HAP-1 (cell line): ENCODE measurements around the gene ADGRG4.
"Not testable (repeated sequence)": the region's sequence is repeated elsewhere in the genome, so short reads cannot be mapped to it uniquely, and the experiment has no call there.

Experiments
- DNase-seq, 2 experiments: peaks; one replicate each; pipeline ENCODE4 v3.0.0-alpha.2; 2016 to 2020; ENCODE audit warnings: low spot score in 2 of 2
- H3K27me3 ChIP-seq: fragments of 250-450 bp; sonication (Bioruptor Pico); 2 replicates; pipeline ENCODE4 v1.5.1; 2020; ENCODE audit warnings: low read depth, mild to moderate bottlenecking, moderate library complexity
- H3K36me3 ChIP-seq: fragments of 250-450 bp; sonication (Bioruptor Pico); replicated peaks from 2 replicates; pipeline ENCODE4 v1.5.1; 2020; ENCODE audit warnings: mild to moderate bottlenecking
- H3K4me1 ChIP-seq: fragments of 250-450 bp; sonication (Bioruptor Pico); 2 replicates; pipeline ENCODE4 v1.5.1; 2020; ENCODE audit warnings: mild to moderate bottlenecking
- H3K4me3 ChIP-seq: fragments of 250-450 bp; sonication (Bioruptor Pico); 2 replicates; pipeline ENCODE4 v1.5.1; 2020; ENCODE audit warnings: mild to moderate bottlenecking, moderate library complexity
- H3K9me3 ChIP-seq: fragments of 250-450 bp; sonication (Bioruptor Pico); 2 replicates; pipeline ENCODE4 v1.5.1; 2020; ENCODE audit warnings: mild to moderate bottlenecking, moderate library complexity
- in situ Hi-C: fragments of 300-500 bp; cut with MboI; formaldehyde crosslinking; loops from 3 replicates; pipeline ENCODE4 v1.14.3; 2020; ENCODE audit warnings: low sequenced_read_pairs, inconsistent platforms, mixed read lengths

ADGRG4 gene

GRCh38 chrX:136438192-136438591 lies 137.4 kb downstream of the ADGRG4 start:
- H3K27me3 ChIP-seq, result no peaks in the 10 kb centered on the region
- in situ Hi-C loops, result no loop called here
- no peaks in the 10 kb centered on the region for H3K9me3 ChIP-seq

GRCh38 chrX:136445674-136446073 lies 144.9 kb downstream of the ADGRG4 start:
- H3K36me3 ChIP-seq, H3K4me3 ChIP-seq, H3K27me3 ChIP-seq, DNase-seq, in situ Hi-C loops, H3K4me1 ChIP-seq, H3K9me3 ChIP-seq: not testable (repeated sequence)

More at GRCh38 chrX:136438192-136438591, 137.4 kb downstream of the ADGRG4 start:
- no peak for DNase-seq
- Histone ChIP-seq H3K36me3 (no peaks in the 10 kb centered on the region), H3K4me1 (no peaks in the 10 kb centered on the region), H3K4me3 (no peak overlapping the region)

GRCh38 chrX:136446208-136446607 lies 145.4 kb downstream of the ADGRG4 start:
- H3K4me3 ChIP-seq, result no peak overlapping the region
- DNase-seq, result no peak
- in situ Hi-C loops, result no loop called here
- H3K27me3 ChIP-seq, result 0 out of 2 replicates have a peak, but pooled peaks cover 3% of the 10 kb centered on the region
- no peaks in the 10 kb centered on the region for H3K4me1 ChIP-seq
- H3K36me3 ChIP-seq, result no peaks in the 10 kb centered on the region
- H3K9me3 ChIP-seq, result peaks cover 2% of the 10 kb centered on the region; the same call in 1 of the 2 replicates

GRCh38 chrX:136447308-136447707 lies 146.5 kb downstream of the ADGRG4 start:
- Histone ChIP-seq H3K4me3 (no peak overlapping the region), H3K27me3 (0 out of 2 replicates have a peak, but pooled peaks cover 3% of the 10 kb centered on the region), H3K4me1 (no peaks in the 10 kb centered on the region), H3K36me3 (no peaks in the 10 kb centered on the region), H3K9me3 (peaks cover 2% of the 10 kb centered on the region; the same call in 1 of the 2 replicates)
- in situ Hi-C loops, result no loop called here
- DNase-seq, result no peak

- DNase-seq, result no peak
- H3K9me3 ChIP-seq, result peaks cover 2% of the 10 kb centered on the region; the same call in 1 of the 2 replicates
- 0 out of 2 replicates have a peak, but pooled peaks cover 3% of the 10 kb centered on the region for H3K27me3 ChIP-seq
- H3K36me3 ChIP-seq, result no peaks in the 10 kb centered on the region
- H3K4me3 ChIP-seq, result no peak overlapping the region
- no peaks in the 10 kb centered on the region for H3K4me1 ChIP-seq
- in situ Hi-C loops, result no loop called here
Measured at GRCh38 chrX:136447968-136448367, 147.2 kb downstream of the ADGRG4 start.

- Histone ChIP-seq H3K9me3 (peaks cover 2% of the 10 kb centered on the region; the same call in 1 of the 2 replicates), H3K4me3 (no peak overlapping the region), H3K27me3 (0 out of 2 replicates have a peak, but pooled peaks cover 3% of the 10 kb centered on the region), H3K4me1 (no peaks in the 10 kb centered on the region), H3K36me3 (no peaks in the 10 kb centered on the region)
- DNase-seq, result no peak
- in situ Hi-C loops, result no loop called here
Measured at GRCh38 chrX:136450050-136450830, 149.5 kb downstream of the ADGRG4 start.

- H3K27me3 ChIP-seq, result no peaks in the 10 kb centered on the region
- in situ Hi-C loops, result no loop called here
- DNase-seq, result no peak
- no peaks in the 10 kb centered on the region for H3K9me3 ChIP-seq
- no peaks in the 10 kb centered on the region for H3K36me3 ChIP-seq
- H3K4me3 ChIP-seq, result no peak overlapping the region
- H3K4me1 ChIP-seq, result no peaks in the 10 kb centered on the region
Measured at GRCh38 chrX:136452614-136453013, 151.9 kb downstream of the ADGRG4 start.

- H3K4me3 ChIP-seq, result no peak overlapping the region
- H3K4me1 ChIP-seq, result no peaks in the 10 kb centered on the region
- no peaks in the 10 kb centered on the region for H3K27me3 ChIP-seq
- DNase-seq, result no peak
- no peaks in the 10 kb centered on the region for H3K36me3 ChIP-seq
- in situ Hi-C loops, result no loop called here
- no peaks in the 10 kb centered on the region for H3K9me3 ChIP-seq
Measured at GRCh38 chrX:136453114-136453513, 152.4 kb downstream of the ADGRG4 start.

- in situ Hi-C loops, result no loop called here
- H3K4me3 ChIP-seq, result no peak overlapping the region
- H3K9me3 ChIP-seq, result no peaks in the 10 kb centered on the region
- H3K4me1 ChIP-seq, result no peaks in the 10 kb centered on the region
- no peak for DNase-seq
- no peaks in the 10 kb centered on the region for H3K27me3 ChIP-seq
- H3K36me3 ChIP-seq, result no peaks in the 10 kb centered on the region
Measured at GRCh38 chrX:136453771-136454170, 153.0 kb downstream of the ADGRG4 start.

- no peak overlapping the region for H3K4me3 ChIP-seq
- no peaks in the 10 kb centered on the region for H3K27me3 ChIP-seq
- H3K36me3 ChIP-seq, result no peaks in the 10 kb centered on the region
- no peaks in the 10 kb centered on the region for H3K4me1 ChIP-seq
- no peaks in the 10 kb centered on the region for H3K9me3 ChIP-seq
- in situ Hi-C loops, result no loop called here
- no peak for DNase-seq
Measured at GRCh38 chrX:136456133-136456532, 155.4 kb downstream of the ADGRG4 start.

- no peaks in the 10 kb centered on the region for H3K9me3 ChIP-seq
- no peaks in the 10 kb centered on the region for H3K36me3 ChIP-seq
- no peaks in the 10 kb centered on the region for H3K4me1 ChIP-seq
- DNase-seq, result no peak
- H3K27me3 ChIP-seq, result no peaks in the 10 kb centered on the region
- in situ Hi-C loops, result no loop called here
- H3K4me3 ChIP-seq, result no peak overlapping the region
Measured at GRCh38 chrX:136457303-136457917, 156.6 kb downstream of the ADGRG4 start.

- H3K4me1 ChIP-seq, result peaks cover 3% of the 10 kb centered on the region
- in situ Hi-C loops, result no loop called here
- DNase-seq, result no peak
- no peaks in the 10 kb centered on the region for H3K9me3 ChIP-seq
- H3K36me3 ChIP-seq, result no peaks in the 10 kb centered on the region
- H3K27me3 ChIP-seq, result no peaks in the 10 kb centered on the region
- no peak overlapping the region for H3K4me3 ChIP-seq
Measured at GRCh38 chrX:136464589-136464988, 163.8 kb downstream of the ADGRG4 start.
